ENCODE data around the gene EFEMP2.

GRCh38 chr11:65852508-65853245, 19.9 kb downstream of the EFEMP2 start:
- TF ChIP-seq POLR2AphosphoS5 (IDR thresholded peaks at IDR 0.05) = no peak
- no peak for TF ChIP-seq CTCF (IDR thresholded peaks at IDR 0.05)

Measured in stomach (tissue), 4 donors.